Measurements from ENCODE around the gene KDM1A. TPM values are rescaled to one million over a fixed set of nuclear protein-coding genes. Genes with fewer than 3 reads are reported as not detected.

The KDM1A gene
- total and polyA plus RNA-seq, 10 of the 15 experiments (the other 5 are each of a cell fraction or from before 2014, with no cell fraction given) = 39.2 to 118 (median 98.9) TPM

DNA sequence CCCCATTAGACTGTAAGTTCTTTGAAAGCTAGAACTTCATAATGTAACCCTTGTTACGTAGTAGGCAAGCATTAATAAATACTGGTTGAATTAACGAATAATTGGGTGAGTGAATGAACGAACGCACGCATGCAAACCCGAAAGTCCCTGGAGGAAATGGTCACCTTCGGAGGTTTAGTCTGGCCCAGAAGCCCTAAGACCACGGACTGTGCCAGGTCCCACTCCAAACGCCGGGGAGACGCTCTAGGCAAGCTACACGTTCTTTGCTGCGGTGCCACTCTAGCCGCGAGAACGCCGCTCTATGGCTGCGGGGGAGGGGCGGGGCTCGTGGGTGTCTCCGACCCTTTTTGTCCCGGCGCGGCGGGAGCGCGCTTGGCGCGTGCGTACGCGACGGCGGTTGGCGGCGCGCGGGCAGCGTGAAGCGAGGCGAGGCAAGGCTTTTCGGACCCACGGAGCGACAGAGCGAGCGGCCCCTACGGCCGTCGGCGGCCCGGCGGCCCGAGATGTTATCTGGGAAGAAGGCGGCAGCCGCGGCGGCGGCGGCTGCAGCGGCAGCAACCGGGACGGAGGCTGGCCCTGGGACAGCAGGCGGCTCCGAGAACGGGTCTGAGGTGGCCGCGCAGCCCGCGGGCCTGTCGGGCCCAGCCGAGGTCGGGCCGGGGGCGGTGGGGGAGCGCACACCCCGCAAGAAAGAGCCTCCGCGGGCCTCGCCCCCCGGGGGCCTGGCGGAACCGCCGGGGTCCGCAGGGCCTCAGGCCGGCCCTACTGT is at the start of gene KDM1A (continued):
- peak; percentile 85 for TF ChIP-seq MEF2B (IDR thresholded peaks at IDR 0.05; ENCODE audit: partially characterized antibody, poor library complexity, severe bottlenecking)
- TF ChIP-seq POLR2AphosphoS2 (IDR thresholded peaks at IDR 0.05; ENCODE audit: low read depth, low read length) = 0 out of 2 replicates have a peak, but pooled peaks have one; percentile 30
- peak; percentile 50; the same call in 1 of the 2 replicates for TF ChIP-seq MTA2 (IDR thresholded peaks at IDR 0.05; ENCODE audit: low read depth)
- TF ChIP-seq TCF7 (IDR thresholded peaks at IDR 0.05; ENCODE audit: borderline replicate concordance) = peak; percentile 77
- TF ChIP-seq HDGF (IDR thresholded peaks at IDR 0.05) = peak; percentile 62; the same call in 1 of the 2 replicates
- TF ChIP-seq ASH2L (IDR thresholded peaks at IDR 0.05; ENCODE audit: borderline replicate concordance, low read depth) = peak; percentile 88; the same call in 1 of the 2 replicates
- peak; percentile 31 for TF ChIP-seq SIX5 (IDR thresholded peaks at IDR 0.05; ENCODE audit: low read depth, low read length, severe bottlenecking)
- TF ChIP-seq SKIL (IDR thresholded peaks at IDR 0.05; ENCODE audit: low read depth, poor library complexity, severe bottlenecking) = peak; percentile 69
- TF ChIP-seq BACH1 (IDR thresholded peaks at IDR 0.05; ENCODE audit: borderline replicate concordance) = peak; percentile 85
- TF ChIP-seq, protein P1, sequence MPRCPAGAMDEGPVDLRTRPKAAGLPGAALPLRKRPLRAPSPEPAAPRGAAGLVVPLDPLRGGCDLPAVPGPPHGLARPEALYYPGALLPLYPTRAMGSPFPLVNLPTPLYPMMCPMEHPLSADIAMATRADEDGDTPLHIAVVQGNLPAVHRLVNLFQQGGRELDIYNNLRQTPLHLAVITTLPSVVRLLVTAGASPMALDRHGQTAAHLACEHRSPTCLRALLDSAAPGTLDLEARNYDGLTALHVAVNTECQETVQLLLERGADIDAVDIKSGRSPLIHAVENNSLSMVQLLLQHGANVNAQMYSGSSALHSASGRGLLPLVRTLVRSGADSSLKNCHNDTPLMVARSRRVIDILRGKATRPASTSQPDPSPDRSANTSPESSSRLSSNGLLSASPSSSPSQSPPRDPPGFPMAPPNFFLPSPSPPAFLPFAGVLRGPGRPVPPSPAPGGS (IDR thresholded peaks at IDR 0.05; ENCODE audit: borderline replicate concordance, insufficient read depth, low read depth, low read length, poor library complexity, severe bottlenecking) = peak; percentile 12
- TF ChIP-seq CBX3 (IDR thresholded peaks at IDR 0.05; ENCODE audit: borderline replicate concordance, low read depth) = no peak
- peak; percentile 85 for TF ChIP-seq CBFB (IDR thresholded peaks at IDR 0.05; ENCODE audit: low read depth)
- peak; percentile 97 for TF ChIP-seq NBN (IDR thresholded peaks at IDR 0.05)
- TF ChIP-seq, protein P2, sequence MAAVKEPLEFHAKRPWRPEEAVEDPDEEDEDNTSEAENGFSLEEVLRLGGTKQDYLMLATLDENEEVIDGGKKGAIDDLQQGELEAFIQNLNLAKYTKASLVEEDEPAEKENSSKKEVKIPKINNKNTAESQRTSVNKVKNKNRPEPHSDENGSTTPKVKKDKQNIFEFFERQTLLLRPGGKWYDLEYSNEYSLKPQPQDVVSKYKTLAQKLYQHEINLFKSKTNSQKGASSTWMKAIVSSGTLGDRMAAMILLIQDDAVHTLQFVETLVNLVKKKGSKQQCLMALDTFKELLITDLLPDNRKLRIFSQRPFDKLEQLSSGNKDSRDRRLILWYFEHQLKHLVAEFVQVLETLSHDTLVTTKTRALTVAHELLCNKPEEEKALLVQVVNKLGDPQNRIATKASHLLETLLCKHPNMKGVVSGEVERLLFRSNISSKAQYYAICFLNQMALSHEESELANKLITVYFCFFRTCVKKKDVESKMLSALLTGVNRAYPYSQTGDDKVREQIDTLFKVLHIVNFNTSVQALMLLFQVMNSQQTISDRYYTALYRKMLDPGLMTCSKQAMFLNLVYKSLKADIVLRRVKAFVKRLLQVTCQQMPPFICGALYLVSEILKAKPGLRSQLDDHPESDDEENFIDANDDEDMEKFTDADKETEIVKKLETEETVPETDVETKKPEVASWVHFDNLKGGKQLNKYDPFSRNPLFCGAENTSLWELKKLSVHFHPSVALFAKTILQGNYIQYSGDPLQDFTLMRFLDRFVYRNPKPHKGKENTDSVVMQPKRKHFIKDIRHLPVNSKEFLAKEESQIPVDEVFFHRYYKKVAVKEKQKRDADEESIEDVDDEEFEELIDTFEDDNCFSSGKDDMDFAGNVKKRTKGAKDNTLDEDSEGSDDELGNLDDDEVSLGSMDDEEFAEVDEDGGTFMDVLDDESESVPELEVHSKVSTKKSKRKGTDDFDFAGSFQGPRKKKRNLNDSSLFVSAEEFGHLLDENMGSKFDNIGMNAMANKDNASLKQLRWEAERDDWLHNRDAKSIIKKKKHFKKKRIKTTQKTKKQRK (IDR thresholded peaks at IDR 0.05; ENCODE audit: low read depth, low read length) = no peak
- TF ChIP-seq E2F8 (IDR thresholded peaks at IDR 0.05; ENCODE audit: low read depth, partially characterized antibody) = no peak
- peak; percentile 83 for TF ChIP-seq GATAD2B (conservative IDR thresholded peaks at IDR 0.05; ENCODE audit: low read depth)
- peak; percentile 77 for TF ChIP-seq EED (IDR thresholded peaks at IDR 0.05; ENCODE audit: low read depth)
- TF ChIP-seq NFYB (IDR thresholded peaks at IDR 0.05; ENCODE audit: insufficient read depth, low read depth, low read length) = no peak
- TF ChIP-seq BHLHE40 (IDR thresholded peaks at IDR 0.05; ENCODE audit: borderline replicate concordance in 1 of 2, low read depth in 2 of 2, low read length in 1 of 2) = peak; percentile 88 to 94
- TF ChIP-seq CREB1 (IDR thresholded peaks at IDR 0.05; ENCODE audit: low read depth) = peak; percentile 92

All from GM12878 (cell line).